ENCODE measurements around the gene PARVA.

PARVA gene

GRCh38 chr11:12544986-12545775, 167.8 kb downstream of the PARVA start:
- DNase-seq (ENCODE audit: low read depth in 4 of 4, low spot score in 1 of 4) = no peak

- no peak for DNase-seq (ENCODE audit: low read depth in 4 of 4, low spot score in 1 of 4)
Observed at GRCh38 chr11:12546122-12546521, 168.8 kb downstream of the PARVA start.

GRCh38 chr11:12546660-12547059, 169.3 kb downstream of the PARVA start:
- DNase-seq (ENCODE audit: low read depth in 4 of 4, low spot score in 1 of 4) = no peak

GRCh38 chr11:12547953-12548650, 170.7 kb downstream of the PARVA start:
- no peak for DNase-seq (ENCODE audit: low read depth in 4 of 4, low spot score in 1 of 4)

GRCh38 chr11:12552692-12553091, 175.3 kb downstream of the PARVA start:
- no peak for DNase-seq (ENCODE audit: low read depth in 4 of 4, low spot score in 1 of 4)

- DNase-seq (ENCODE audit: low read depth in 4 of 4, low spot score in 1 of 4) = no peak
Observed at GRCh38 chr11:12554122-12554521, 176.8 kb downstream of the PARVA start.

GRCh38 chr11:12556155-12556554, 178.8 kb downstream of the PARVA start:
- no peak for DNase-seq (ENCODE audit: low read depth in 4 of 4, low spot score in 1 of 4)

GRCh38 chr11:12556788-12557384, 179.5 kb downstream of the PARVA start:
- DNase-seq (ENCODE audit: low read depth in 4 of 4, low spot score in 1 of 4) = no peak

GRCh38 chr11:12559011-12559410, 181.6 kb downstream of the PARVA start:
- no peak for DNase-seq (ENCODE audit: low read depth in 4 of 4, low spot score in 1 of 4)

GRCh38 chr11:12560362-12560761, 183.0 kb downstream of the PARVA start:
- no peak for DNase-seq (ENCODE audit: low read depth in 4 of 4, low spot score in 1 of 4)

GRCh38 chr11:12560861-12561260, 183.5 kb downstream of the PARVA start:
- no peak for DNase-seq (ENCODE audit: low read depth in 4 of 4, low spot score in 1 of 4)

GRCh38 chr11:12564012-12564411, 186.6 kb downstream of the PARVA start:
- no peak for DNase-seq (ENCODE audit: low read depth in 4 of 4, low spot score in 1 of 4)

- no peak for DNase-seq (ENCODE audit: low read depth in 4 of 4, low spot score in 1 of 4)
Observed at GRCh38 chr11:12565406-12565805, 188.0 kb downstream of the PARVA start.

- DNase-seq (ENCODE audit: low read depth in 4 of 4, low spot score in 1 of 4) = no peak
Observed at GRCh38 chr11:12567746-12568460, 190.5 kb downstream of the PARVA start.

GRCh38 chr11:12569499-12570425, 192.4 kb downstream of the PARVA start:
- no peak for DNase-seq (ENCODE audit: low read depth in 4 of 4, low spot score in 1 of 4)

GRCh38 chr11:12573707-12574485, 196.5 kb downstream of the PARVA start:
- no peak for DNase-seq (ENCODE audit: low read depth in 4 of 4, low spot score in 1 of 4)

GRCh38 chr11:12577725-12578644, 200.6 kb downstream of the PARVA start:
- DNase-seq (ENCODE audit: low read depth in 4 of 4, low spot score in 1 of 4) = no peak

GRCh38 chr11:12581416-12581815, 204.0 kb downstream of the PARVA start:
- DNase-seq (ENCODE audit: low read depth in 4 of 4, low spot score in 1 of 4) = no peak

GRCh38 chr11:12581923-12582322, 204.6 kb downstream of the PARVA start:
- DNase-seq (ENCODE audit: low read depth in 4 of 4, low spot score in 1 of 4) = no peak

All from stimulated activated CD4-positive, alpha-beta T cell treated with anti-CD3 and anti-CD28 coated beads, Interleukin-1b, Interleukin-23, amount 100 ng/mL, for 24 hours (primary cell).